Ureter (tissue), 1 donor: ENCODE results near the gene PARK7. TPM values are rescaled to one million over a fixed set of nuclear protein-coding genes. Genes with fewer than 3 reads are reported as not detected.
A peak's percentile ranks its signal among the peaks of the same experiment; 100 is the strongest.
"Not testable (repeated sequence)": the region's sequence is repeated elsewhere in the genome, so short reads cannot be mapped to it uniquely, and the experiment has no call there.

Source experiments
- DNase-seq: peaks from one replicate; pipeline ENCODE4 v3.0.0-alpha.2; 2020; ENCODE audit warnings: low spot score
- total RNA-seq: library from RNA; stranded (reverse); gene quantifications from one replicate; pipeline ENCODE4 v1.2.4, GENCODE V29; 2023
- donor health status: DM: yes; HTN: yes; CAD: no.

PARK7 gene
- total RNA-seq, 1 donor from 2014 or later, result 271 TPM

- DNase-seq, result no peak
Measured at GRCh38 chr1:7943251-7943650, 18.3 kb upstream of the PARK7 start.

DNA sequence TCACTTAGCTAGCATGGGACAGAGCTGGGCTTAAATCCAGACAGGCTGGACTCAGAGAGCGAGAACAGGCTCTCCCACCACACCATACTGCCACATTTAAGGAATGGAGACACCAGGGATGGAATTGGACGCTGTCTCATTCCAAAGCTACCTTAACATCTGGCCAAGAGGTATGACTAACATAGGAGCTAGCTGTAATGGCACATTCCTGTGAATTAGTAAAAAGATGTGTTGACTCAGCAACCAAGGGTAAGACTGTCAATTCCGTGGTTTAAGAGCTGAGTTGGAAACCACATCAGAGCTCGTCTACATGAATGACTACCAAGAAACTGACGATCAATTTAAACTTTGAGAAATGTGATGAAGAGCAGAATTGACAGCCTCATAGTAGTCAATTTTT lies 12.6 kb upstream of the PARK7 start:
- DNase-seq, result no peak

DNA sequence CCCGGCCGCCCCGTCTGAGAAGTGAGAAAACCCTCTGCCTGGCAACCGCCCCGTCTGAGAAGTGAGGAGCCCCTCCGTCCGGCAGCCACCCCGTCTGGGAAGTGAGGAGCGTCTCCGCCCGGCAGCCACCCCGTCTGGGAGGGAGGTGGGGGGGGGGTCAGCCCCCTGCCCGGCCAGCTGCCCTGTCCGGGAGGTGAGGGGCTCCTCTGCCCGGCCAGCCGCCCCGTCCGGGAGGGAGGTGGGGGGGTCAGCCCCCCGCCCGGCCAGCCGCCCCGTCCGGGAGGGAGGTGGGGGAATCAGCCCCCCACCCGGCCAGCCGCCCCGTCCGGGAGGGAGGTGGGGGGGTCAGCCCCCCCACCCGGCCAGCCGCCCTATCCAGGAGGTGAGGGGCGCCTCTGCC lies 8.7 kb upstream of the PARK7 start:
- DNase-seq, result not testable (repeated sequence)

DNA sequence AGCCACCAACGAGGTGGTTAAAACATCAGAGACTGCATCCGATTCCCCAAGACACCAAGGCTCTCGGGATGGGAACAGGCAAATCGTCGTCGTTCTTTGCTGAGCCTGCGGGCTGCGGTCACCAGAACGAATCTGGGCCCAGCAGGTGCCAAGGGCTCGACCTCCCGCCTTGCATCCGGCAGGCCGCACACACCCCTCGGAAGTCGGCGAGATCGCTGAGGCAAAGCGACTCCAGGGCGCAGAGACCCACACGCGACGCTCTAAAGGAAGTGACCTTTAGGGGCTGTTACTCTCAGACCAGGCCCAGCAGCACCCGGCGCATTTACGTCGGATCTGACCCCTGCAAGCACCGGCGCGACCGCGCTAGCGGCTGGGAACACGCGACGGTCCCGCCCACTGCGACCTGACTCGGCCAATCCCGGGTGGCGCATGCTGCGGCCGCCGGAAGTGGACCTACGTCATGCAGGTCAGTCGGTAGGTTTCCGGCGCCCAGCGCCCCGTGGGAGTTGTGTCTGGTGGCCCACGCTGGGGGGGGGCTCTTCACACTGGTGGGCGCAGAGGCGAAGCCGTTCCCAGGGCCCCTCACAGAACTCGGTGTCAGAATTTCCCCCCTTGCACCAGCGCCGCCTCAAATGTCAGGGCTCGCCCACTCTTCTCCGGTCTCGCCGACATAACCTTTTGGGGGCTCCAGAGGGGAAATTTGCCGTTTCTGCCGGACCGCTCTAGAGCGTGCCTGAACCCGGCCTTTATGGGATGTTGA lies 7.5 kb upstream of the PARK7 start:
- DNase-seq, result peak; percentile 95

- no peak for DNase-seq
Measured at GRCh38 chr1:7954683-7955082, 6.8 kb upstream of the PARK7 start.

DNA sequence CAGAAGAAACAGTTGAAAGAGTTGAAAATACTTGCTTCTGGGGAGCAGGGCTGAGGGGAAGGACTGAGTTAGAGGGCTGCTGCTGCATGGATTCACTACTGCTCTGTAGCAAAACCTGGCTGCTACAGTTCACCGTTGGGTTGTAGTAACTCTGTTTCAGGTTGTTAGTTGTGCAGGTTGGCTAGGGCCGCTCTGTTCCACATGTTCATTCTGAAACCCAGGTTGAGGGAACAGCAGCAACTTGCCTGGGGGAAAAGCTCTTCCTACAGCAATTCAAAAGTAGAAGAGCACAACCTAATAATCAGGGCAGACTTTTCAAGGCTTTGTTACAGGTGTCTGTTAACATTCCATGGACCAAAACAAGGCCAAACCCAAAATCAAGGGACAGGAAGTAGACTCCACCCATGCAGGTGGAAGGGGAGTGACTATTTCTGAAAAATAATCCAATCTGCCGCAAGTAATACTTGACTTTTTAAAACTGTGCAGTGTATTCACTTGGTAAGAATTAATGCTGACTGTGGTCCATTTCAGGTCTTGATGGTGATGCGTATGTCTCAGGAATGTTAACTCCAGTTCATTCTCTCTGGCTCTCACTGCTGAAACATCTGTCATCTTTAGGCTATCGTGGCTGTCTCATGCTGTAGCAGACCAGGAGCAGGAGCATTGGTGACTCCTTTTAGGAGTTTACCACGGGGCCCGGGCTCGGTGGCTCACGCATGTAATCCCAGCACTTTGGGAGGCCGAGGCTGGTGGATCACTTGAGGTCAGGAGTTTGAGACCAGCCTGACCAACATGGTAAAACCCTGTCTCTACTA lies 5.1 kb upstream of the PARK7 start:
- no peak for DNase-seq

GRCh38 chr1:7960165-7960564 lies 1.3 kb upstream of the PARK7 start:
- DNase-seq, result no peak

DNA sequence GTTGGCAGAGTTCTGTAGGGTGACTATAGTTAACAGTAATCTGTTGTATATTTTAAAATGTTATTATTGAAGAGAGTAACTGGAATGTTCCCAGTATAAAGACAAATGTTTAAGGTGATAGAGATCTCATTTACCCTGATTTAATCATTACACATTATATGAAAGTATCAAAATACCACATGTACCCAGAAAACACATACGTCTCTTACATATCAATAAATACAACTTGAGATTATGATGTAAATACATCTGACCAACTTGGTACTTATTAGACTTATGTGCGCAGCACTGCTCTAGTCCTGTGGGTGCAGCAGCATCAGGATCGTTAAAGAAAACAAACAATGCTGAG lies 670 bp upstream of the PARK7 start:
- DNase-seq, result no peak

- no peak for DNase-seq
Measured at GRCh38 chr1:7962014-7962335, 464 bp downstream of the PARK7 start.

DNA sequence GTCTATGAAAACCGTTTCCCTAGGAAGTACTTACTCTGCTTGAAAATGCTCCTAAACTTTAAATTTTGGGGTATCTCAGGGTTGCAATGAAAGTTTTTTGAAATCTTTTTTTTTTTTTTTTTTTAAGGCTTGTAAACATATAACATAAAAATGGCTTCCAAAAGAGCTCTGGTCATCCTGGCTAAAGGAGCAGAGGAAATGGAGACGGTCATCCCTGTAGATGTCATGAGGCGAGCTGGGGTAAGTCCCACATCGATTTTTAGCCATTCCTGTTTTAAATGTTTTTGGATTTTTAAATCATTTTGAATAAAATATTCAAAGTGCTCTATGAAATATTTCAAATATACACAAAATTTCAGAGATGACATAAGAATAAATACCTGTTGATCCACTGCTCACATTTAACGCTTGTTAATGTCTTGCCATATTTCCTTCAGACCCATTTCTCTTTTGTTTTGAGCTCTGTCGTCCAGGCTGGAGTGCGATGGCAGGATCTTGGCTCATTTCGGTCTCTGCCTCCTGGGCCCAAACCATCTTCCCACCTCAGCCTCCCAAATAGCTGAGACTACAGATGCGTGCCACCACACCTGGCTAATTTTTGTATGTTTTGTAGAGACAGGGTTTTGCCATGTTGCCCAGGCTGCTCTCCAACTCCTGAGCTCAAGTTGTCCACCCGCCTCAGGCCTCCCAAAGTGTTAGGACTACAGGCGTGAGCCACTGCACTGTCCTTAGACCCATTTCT lies 1.3 kb downstream of the PARK7 start:
- DNase-seq, result no peak

DNA sequence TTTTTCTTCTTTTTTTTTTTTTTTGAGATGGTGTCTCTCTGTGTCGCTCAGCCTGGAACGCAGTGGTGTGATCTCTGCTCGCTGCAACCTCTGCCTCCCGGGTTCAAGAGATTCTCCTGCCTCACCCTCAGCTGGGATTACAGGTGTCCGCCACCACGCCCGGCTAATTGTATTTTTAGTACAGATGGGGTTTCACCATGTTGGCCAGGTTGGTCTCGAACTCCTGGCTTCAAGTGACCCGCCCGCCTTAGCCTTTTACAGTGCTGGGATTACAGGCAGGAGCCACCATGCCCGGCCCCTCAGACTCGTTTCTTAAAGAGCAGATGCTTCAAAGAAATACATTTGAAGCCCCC lies 1.8 kb downstream of the PARK7 start:
- DNase-seq, result not testable (repeated sequence)

DNA sequence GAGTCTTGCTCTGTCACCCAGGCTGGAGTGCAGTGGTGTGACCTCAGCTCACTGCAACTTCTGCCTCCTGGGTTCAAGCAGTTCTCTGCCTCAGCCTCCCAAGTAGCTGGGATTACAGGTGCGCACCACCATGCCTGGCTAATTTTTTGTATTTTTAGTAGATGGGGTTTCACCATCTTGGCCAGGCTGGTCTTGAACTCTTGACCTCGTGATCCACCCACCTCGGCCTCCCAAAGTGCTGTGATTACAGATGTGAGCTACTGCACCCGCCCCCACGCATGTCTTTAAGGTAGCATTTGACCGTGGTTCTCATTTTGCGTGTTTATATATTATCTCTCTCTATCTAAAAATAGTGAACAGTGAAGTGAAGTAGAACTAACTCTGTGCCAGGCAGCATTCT lies 2.3 kb downstream of the PARK7 start:
- DNase-seq, result not testable (repeated sequence)

GRCh38 chr1:7964476-7964875 lies 3.0 kb downstream of the PARK7 start:
- DNase-seq, result no peak

DNA sequence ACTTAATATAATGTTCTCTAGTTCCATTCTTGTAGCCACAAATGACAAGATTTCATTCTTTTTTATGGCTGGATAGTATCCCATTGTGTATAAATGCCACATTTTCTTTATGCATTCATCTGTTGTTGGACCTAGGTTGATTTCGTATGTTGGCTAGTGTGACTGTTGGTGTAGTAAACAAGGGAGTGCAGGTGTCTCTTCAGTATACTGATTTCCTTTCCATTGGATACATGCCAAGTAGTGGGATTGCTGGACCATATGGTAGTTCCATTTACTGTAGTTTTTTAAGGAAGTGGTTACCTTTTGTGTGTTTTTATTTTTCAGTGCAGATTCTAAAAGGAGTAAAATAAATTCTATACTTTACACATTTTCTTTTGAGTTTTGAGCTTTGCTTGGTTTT lies 5.7 kb downstream of the PARK7 start:
- DNase-seq, result no peak

DNA sequence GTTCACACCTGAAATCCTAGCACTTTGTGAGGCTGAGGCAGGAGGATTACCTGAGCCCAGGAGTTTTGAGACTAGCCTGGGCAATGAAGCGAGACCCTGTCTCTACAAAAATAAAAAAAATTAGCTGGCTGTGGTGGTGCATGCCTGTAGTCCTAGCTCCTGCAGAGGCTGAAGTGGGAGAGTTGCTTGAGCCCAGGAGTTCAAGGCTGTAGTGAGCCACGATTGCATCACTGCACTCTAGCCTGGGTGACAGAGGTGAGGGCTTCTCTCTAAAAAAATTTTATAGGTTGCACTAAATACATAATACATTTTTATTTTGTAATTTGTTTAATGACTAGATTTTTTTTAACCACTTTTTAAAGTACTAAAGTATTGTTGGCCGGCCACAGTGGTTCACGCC lies 6.1 kb downstream of the PARK7 start:
- DNase-seq, result no peak

DNA sequence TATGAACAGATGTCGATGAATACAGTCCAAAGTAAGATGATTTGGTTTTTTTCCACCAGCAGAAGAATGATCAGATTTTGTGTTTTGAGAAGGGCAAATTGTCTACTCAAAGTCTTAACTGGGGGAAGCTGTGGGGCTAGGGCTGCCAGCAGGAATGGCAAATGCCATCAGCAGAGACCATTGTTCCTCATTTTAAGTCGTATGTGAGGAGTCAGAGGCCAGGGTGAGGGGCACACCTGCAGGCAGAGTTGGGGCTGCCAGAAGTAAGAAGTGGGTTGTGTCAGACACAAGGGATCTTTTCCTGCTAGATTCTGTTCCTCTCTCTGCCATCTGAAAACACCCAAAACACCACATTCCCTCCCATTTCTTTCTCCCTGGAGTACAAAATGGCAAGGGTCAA lies 8.7 kb downstream of the PARK7 start:
- DNase-seq, result no peak

DNA sequence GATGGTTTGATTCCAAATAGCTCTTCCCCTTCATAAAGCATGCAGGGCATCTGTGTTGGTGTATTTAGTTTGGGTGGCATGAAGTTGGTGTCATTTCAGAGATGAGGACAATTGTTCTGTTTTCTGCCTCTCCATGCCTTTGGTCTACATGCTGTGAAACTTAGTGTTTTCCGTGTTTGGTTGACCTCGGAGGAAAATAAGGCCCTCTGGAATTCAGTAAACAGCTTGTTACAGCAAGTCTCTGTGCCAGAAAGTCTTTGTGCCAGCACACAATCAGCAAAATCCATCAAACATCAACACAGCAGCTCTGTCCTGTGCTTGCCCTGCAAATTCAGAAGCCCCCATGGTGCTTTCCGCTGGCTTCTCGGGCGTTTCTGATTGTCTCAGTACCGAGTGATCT lies 9.5 kb downstream of the PARK7 start:
- DNase-seq, result no peak

- DNase-seq, result no peak
Measured at GRCh38 chr1:7972285-7972684, 10.8 kb downstream of the PARK7 start.

DNA sequence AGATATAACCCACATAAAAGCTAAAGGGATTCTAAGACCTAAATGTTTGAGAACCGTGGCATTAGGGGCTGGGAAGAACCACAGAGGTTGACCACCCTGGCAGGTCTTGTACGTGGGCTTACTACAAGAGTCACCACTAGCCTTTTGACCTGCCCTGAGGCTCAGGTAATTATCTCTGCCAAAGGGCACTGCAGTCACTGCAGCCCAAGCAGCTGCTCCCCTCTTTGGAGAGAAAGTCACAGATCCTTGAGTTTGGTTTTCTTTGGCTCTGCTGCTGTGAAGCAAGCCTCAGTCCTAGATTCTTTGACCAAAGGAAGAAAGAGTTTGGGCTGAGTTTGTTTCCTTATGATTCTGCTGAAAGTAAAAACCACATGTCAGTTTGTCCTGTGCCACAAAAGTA lies 11.6 kb downstream of the PARK7 start:
- DNase-seq, result no peak

DNA sequence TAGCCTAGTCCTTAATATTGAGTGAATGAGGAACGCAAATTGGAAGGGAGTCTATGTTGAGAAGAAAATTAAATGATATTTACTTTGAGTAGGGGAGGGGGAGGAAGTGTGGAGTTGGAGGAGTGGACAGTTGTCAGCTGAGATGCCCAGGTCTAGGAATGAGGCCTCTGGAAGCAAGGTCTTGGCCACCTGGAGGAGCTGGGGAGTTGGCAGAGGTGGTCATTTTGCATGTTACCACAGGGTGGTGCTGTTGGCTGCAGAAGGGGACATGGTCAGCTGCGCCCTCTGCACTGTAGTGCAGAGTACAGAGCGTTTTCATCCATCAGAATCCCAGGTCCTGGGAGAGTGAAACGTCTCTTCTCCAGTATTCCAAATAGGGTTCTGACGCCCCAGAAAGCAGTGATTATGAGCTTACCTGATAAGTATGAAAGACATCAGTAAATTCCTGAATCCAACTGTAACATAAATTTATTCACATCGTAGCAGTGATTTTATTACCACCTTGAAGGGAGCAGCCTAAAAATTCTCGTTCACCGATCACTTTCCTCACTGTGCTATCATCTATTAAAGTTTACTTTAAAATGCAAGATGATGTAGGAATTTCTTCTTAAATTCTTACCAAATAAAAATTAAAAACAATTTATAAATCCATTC lies 13.8 kb downstream of the PARK7 start:
- peak; percentile 71 for DNase-seq

- no peak for DNase-seq
Measured at GRCh38 chr1:7980984-7981383, 19.5 kb downstream of the PARK7 start.

GRCh38 chr1:7983086-7983778 lies 21.7 kb downstream of the PARK7 start:
- DNase-seq, result no peak
